DOHH2 (cell line): ENCODE results near the gene TAF1C.

Experiments
- H3F3A ChIP-seq: fragments of 200-600 bp; sonication (generic), shearing (Covaris generic); 2 replicates; pipeline ENCODE4 v1.6.0; 2016; ENCODE audit warnings: antibody characterized with exemption, mild to moderate bottlenecking; ENCODE audit not compliant: control insufficient read depth, insufficient read depth
- H3K27ac ChIP-seq: fragments of 200-600 bp; sonication (generic); 2 replicates; pipeline ENCODE4 v1.5.1; 2014; ENCODE audit warnings: low read depth, mild to moderate bottlenecking, low read length, moderate library complexity
- H3K27me3 ChIP-seq: fragments of 200-600 bp; sonication (generic); 2 replicates; pipeline ENCODE4 v1.6.1; 2014; ENCODE audit warnings: mild to moderate bottlenecking, low read length, mixed read lengths; ENCODE audit not compliant: control insufficient read depth
- H3K36me3 ChIP-seq: fragments of 200-600 bp; sonication (generic); 2 replicates; pipeline ENCODE4 v1.6.1; 2014; ENCODE audit warnings: mild to moderate bottlenecking, low read length, moderate library complexity, mixed read lengths; ENCODE audit not compliant: control insufficient read depth
- H3K4me1 ChIP-seq: fragments of 200-600 bp; sonication (generic); 2 replicates; pipeline ENCODE4 v1.6.1; 2014; ENCODE audit warnings: mild to moderate bottlenecking, low read length, mixed read lengths; ENCODE audit not compliant: control insufficient read depth
- H3K4me2 ChIP-seq: fragments of 200-600 bp; sonication (generic); 2 replicates; pipeline ENCODE4 v1.6.0; 2014; ENCODE audit warnings: mild to moderate bottlenecking, low read length, moderate library complexity
- H3K4me3 ChIP-seq: fragments of 200-600 bp; sonication (generic); 2 replicates; pipeline ENCODE4 v1.5.1; 2014; ENCODE audit warnings: mild to moderate bottlenecking, low read length, mixed read lengths
- H3K79me2 ChIP-seq: fragments of 200-600 bp; sonication (generic); 2 replicates; pipeline ENCODE4 v1.6.1; 2014; ENCODE audit warnings: mild to moderate bottlenecking, low read length, mixed read lengths; ENCODE audit not compliant: control insufficient read depth
- H3K9me2 ChIP-seq: fragments of 200-600 bp; sonication (generic); replicated peaks from 2 replicates; pipeline ENCODE4 v1.6.1; 2014; ENCODE audit warnings: mild to moderate bottlenecking, low read length, mixed read lengths; ENCODE audit not compliant: control insufficient read depth
- H3K9me3 ChIP-seq: fragments of 200-600 bp; sonication (generic); 2 replicates; pipeline ENCODE4 v1.6.1; 2014; ENCODE audit warnings: antibody characterized with exemption, low read length, mixed read lengths; ENCODE audit not compliant: control insufficient read depth, insufficient read depth
- H4K20me1 ChIP-seq: fragments of 200-600 bp; sonication (generic); 2 replicates; pipeline ENCODE4 v1.6.0; 2014; ENCODE audit warnings: low read depth, mild to moderate bottlenecking, antibody characterized with exemption, low read length, moderate library complexity; ENCODE audit not compliant: control insufficient read depth, insufficient read depth
- EZH2phosphoT487 ChIP-seq: fragments of 200-600 bp; sonication (generic); IDR thresholded peaks from 2 replicates; pipeline ENCODE4 v1.6.1; 2017; ENCODE audit warnings: borderline replicate concordance, mild to moderate bottlenecking, antibody characterized with exemption, low read length, moderate library complexity, mixed read lengths
- TF ChIP-seq, protein P1 (sequence below): fragments of 200-600 bp; sonication (generic); IDR thresholded peaks from one replicate; pipeline ENCODE4 v1.5.1; 2014; ENCODE audit warnings: antibody characterized with exemption, mild to moderate bottlenecking, low read depth, low read length; ENCODE audit not compliant: poor library complexity, severe bottlenecking

TAF1C gene

DNA sequence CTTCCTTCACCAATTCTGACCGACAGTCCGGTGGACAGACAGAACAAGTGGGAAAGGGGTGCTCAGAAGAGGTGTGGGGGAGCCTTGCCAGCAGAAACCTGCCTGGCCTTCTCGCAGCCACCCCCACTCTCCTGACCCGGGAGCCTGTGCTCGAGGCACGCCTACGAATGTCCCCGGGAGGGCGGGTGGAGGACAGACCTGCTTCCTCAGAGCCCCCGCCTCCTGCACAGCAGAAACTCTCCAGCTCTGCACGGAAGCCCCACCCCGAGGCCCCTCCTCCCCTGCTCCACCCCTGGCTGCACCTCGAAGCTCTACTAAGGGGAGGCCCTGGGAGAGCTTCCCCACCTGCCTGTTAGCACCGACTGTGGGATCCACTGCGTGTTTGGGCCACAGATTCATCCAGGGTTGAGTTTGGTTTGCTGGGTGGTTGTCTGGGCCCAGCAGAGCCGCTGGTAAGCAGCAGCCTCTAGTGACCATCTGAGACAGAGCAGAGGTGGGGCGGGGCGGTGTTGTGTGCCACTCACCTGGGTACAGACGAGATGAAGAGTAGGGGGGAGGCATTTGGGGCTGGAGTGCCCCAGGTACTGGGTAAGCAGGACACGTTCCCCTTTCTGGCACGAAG, 6.2 kb downstream of the TAF1C start:
- Histone ChIP-seq H3K4me2 (no peak overlapping the region), H3K4me3 (no peak overlapping the region), H3K4me1 (peaks cover 7% of the 10 kb centered on the region), H4K20me1 (no peaks in the 10 kb centered on the region), H3F3A (no peaks in the 10 kb centered on the region), H3K9me3 (no peaks in the 10 kb centered on the region), H3K27ac (no peak overlapping the region), H3K27me3 (no peaks in the 10 kb centered on the region), H3K79me2 (peaks cover 30% of the 10 kb centered on the region), H3K9me2 (no peaks in the 10 kb centered on the region), H3K36me3 (peaks cover 65% of the 10 kb centered on the region)
- TF ChIP-seq, protein P1, sequence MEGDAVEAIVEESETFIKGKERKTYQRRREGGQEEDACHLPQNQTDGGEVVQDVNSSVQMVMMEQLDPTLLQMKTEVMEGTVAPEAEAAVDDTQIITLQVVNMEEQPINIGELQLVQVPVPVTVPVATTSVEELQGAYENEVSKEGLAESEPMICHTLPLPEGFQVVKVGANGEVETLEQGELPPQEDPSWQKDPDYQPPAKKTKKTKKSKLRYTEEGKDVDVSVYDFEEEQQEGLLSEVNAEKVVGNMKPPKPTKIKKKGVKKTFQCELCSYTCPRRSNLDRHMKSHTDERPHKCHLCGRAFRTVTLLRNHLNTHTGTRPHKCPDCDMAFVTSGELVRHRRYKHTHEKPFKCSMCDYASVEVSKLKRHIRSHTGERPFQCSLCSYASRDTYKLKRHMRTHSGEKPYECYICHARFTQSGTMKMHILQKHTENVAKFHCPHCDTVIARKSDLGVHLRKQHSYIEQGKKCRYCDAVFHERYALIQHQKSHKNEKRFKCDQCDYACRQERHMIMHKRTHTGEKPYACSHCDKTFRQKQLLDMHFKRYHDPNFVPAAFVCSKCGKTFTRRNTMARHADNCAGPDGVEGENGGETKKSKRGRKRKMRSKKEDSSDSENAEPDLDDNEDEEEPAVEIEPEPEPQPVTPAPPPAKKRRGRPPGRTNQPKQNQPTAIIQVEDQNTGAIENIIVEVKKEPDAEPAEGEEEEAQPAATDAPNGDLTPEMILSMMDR: no peak
- no peak for TF ChIP-seq EZH2phosphoT487

DNA sequence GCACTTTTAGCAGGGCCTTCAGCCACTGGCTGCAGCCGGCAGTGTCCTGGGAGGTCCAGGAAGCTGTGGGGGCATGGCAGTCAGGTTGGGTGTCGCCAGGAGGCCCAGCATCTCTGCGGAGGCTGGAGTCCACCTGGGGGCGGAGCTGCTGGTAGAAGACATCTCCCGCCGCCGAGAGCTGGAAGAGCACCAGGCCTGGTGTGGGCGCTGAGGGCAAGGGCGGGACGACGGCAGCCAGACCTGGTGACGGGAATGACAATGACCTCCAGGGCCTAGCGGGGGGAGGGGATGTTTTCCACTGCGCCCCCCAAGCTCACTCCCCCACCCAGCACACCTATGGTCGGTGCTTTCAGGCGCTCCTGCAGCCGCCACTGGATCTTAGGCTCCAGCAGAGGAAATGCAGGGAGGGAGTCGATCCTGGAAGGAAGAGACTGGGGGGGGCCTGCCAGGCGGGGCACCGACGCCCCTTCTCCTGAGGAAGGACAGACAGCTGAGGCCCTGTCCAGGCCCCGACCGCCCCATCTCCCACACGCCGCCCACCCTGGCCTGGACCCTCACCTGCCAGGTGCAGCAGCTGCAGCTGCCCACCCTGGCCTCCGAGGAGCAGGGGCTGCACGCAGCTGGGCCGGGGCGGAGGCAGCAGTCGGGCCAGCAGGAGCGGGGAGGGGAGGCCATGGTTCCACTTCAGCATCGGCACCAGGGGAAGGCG, 7.1 kb downstream of the TAF1C start:
- Histone ChIP-seq H3K36me3 (peaks cover 59% of the 10 kb centered on the region), H3F3A (no peaks in the 10 kb centered on the region), H3K27me3 (no peaks in the 10 kb centered on the region), H3K9me3 (no peaks in the 10 kb centered on the region), H4K20me1 (no peaks in the 10 kb centered on the region), H3K27ac (no peak overlapping the region), H3K9me2 (no peaks in the 10 kb centered on the region), H3K79me2 (peaks cover 22% of the 10 kb centered on the region), H3K4me2 (no peak overlapping the region), H3K4me1 (no peaks in the 10 kb centered on the region), H3K4me3 (no peak overlapping the region)
- TF ChIP-seq EZH2phosphoT487: no peak
- TF ChIP-seq, protein P1: no peak

DNA sequence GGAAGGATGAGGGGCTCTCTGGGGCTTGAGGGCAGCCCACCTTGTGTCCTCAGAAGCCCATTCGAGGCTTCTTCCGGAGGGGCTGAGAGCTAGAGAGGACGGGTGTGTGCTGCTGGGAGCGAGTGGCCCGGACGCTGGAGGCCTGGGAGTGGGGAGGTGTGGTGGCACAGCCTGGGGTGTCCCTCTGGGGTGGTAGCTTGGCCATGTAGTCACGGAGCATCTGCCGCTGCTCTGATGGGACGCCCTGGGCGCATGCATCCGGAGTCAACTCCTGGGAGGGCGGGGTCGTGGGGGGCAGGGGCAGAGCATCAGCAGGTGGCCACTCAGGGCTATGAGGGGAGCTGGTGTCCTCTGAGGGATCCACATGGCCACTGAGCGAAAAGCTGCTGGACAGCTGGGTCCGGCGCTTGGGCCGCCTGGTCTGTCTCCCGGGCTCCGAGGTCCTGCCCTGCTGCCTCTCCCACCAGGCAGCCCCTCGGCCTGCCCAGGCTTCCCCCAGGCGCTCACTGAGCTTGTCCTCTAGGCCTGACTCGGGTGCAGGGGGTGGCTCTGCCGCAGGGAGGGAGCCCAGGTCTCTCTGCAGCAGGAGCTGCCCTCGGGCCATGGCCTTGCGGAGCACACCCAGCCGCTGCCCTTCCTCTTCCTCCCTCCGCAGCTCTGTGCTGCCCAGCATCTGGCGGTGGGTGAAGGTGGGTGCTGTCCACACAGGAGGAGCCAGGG, 7.8 kb downstream of the TAF1C start:
- Histone ChIP-seq H3K27me3 (no peaks in the 10 kb centered on the region), H3K9me2 (no peaks in the 10 kb centered on the region), H3K4me3 (no peak overlapping the region), H3K9me3 (no peaks in the 10 kb centered on the region), H3K36me3 (peaks cover 52% of the 10 kb centered on the region), H3K4me1 (no peaks in the 10 kb centered on the region), H3K79me2 (peaks cover 15% of the 10 kb centered on the region), H3K4me2 (no peak overlapping the region), H3F3A (no peaks in the 10 kb centered on the region), H3K27ac (no peak overlapping the region), H4K20me1 (no peaks in the 10 kb centered on the region)
- TF ChIP-seq, protein P1: no peak
- TF ChIP-seq EZH2phosphoT487: no peak
